NT2/D1 (cell line): ENCODE data around the gene TOX2.

Source experiments
- SUZ12 ChIP-seq: IDR thresholded peaks from 2 replicates; pipeline ENCODE4 v1.6.1; 2011; ENCODE audit not compliant: insufficient read length, insufficient read depth; ENCODE audit errors: extremely low read depth
- YY1 ChIP-seq: IDR thresholded peaks from 2 replicates; pipeline ENCODE4 v1.6.1; 2011; ENCODE audit not compliant: insufficient read length, insufficient read depth
- ZNF274 ChIP-seq: IDR thresholded peaks from 2 replicates; pipeline ENCODE4 v1.6.1; 2011; ENCODE audit warnings: mild to moderate bottlenecking, low read depth, low read length

DNA sequence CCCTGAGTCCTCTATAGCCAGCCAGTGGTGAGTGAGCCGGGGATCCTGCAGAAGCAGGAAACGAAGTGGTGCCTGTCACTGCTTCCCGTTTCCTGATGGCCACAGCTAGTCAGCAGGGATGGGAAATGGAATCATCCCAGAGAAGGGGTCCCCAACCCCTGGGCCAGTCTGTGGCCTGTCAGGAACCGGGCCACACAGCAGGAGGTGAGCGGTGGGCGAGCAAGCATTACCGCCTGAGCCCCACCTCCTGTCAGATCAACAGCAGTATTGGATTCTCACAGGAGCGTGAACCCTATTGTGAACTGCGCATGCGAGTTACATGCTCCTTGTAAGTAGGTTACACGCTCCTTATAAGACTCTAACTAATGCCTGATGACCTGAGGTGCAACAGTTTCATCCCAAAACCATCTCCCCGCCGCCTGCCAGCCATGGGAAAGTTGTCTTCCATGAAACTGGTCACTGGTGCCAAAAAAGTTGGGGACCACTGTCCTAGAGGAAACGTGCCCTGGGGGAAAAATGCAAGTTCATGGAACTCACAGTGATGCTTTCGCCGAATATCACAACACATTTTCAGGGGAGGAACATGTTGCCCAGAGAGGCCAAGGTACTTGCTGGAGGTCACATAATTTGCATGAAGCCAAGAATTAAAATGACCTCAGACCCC, 158.5 kb downstream of the TOX2 start:
- TF ChIP-seq ZNF274 = no peak
- no peak for TF ChIP-seq YY1
- no peak for TF ChIP-seq SUZ12
